HepG2 (cell line): ENCODE measurements around the gene SLC35B1. TPM values are rescaled to one million over a fixed set of nuclear protein-coding genes. Genes with fewer than 3 reads are reported as not detected.

Source experiments
- GATAD2A ChIP-seq: IDR thresholded peaks from 2 replicates; pipeline ENCODE4 v1.6.1; 2016
- HNF4A ChIP-seq: sonication (generic); formaldehyde crosslinking; IDR thresholded peaks from 2 replicates; pipeline ENCODE4 v1.4.0; 2020; ENCODE audit warnings: missing genetic modification reagents
- ISL2 ChIP-seq: sonication (generic); formaldehyde crosslinking; IDR thresholded peaks from 2 replicates; pipeline ENCODE4 v1.5.0; 2020; ENCODE audit warnings: missing genetic modification reagents
- KAT8 ChIP-seq: IDR thresholded peaks from 2 replicates; pipeline ENCODE4 v1.6.1; 2016; ENCODE audit warnings: missing genetic modification reagents, missing compliant biosample characterization
- MED13 ChIP-seq: sonication (generic); formaldehyde crosslinking; IDR thresholded peaks from 2 replicates; pipeline ENCODE4 v1.5.0; 2020; ENCODE audit warnings: missing genetic modification reagents
- RFXAP ChIP-seq: sonication (generic); formaldehyde crosslinking; IDR thresholded peaks from 2 replicates; pipeline ENCODE4 v1.4.0; 2020; ENCODE audit warnings: missing genetic modification reagents, borderline replicate concordance
- RNF2 ChIP-seq: fragments of 450-650 bp; conservative IDR thresholded peaks from 2 replicates; pipeline ENCODE4 v1.6.1; 2016; ENCODE audit warnings: low read depth
- SMAD9 ChIP-seq: sonication (generic); formaldehyde crosslinking; IDR thresholded peaks from 2 replicates; pipeline ENCODE4 v1.5.1; 2020; ENCODE audit warnings: mild to moderate bottlenecking, missing genetic modification reagents
- U2AF1 ChIP-seq: fragments of 200-400 bp; formaldehyde crosslinking; optimal IDR thresholded peaks from 2 replicates; pipeline ENCODE3; 2017; ENCODE audit warnings: mild to moderate bottlenecking, low read depth, low read length
- ZNF235 ChIP-seq: sonication (generic); formaldehyde crosslinking; IDR thresholded peaks from 2 replicates; pipeline ENCODE4 v1.8.1; 2023; ENCODE audit warnings: mild to moderate bottlenecking, missing genetic modification reagents, borderline replicate concordance
- ZNF768 ChIP-seq: sonication (generic); formaldehyde crosslinking; IDR thresholded peaks from 2 replicates; pipeline ENCODE4 v1.4.0; 2020; ENCODE audit warnings: missing genetic modification reagents
- ZNF792 ChIP-seq: IDR thresholded peaks from 2 replicates; pipeline ENCODE4 v1.6.1; 2016
- ZNF891 ChIP-seq: sonication (generic); formaldehyde crosslinking; IDR thresholded peaks from 2 replicates; pipeline ENCODE4 v1.5.0; 2020; ENCODE audit warnings: mild to moderate bottlenecking, missing genetic modification reagents
- polyA plus RNA-seq, 8 experiments: library from polyadenylated mRNA; depleted of rRNA in 3 of 8; stranded (reverse) in 7 of 8; unstranded in 1 of 8; fragments of >200 nt; fragmentation: Illumina TruSeq in 4 of 8; extraction: Trizol in 4 of 8; gene quantifications; 2 replicates each; pipeline versions ENCODE4 v1.2.1 to v1.2.3, GENCODE V29; 2011 to 2016; ENCODE audit warnings: low read depth in 4 of 8, missing spikeins in 1 of 8, mixed read lengths in 1 of 8; ENCODE audit not compliant: insufficient read depth in 1 of 8
- total RNA-seq, 5 experiments: library from RNA; depleted of rRNA; stranded (reverse); fragments of >200 nt; fragmentation: Illumina TruSeq; extraction: Trizol; gene quantifications; 2 replicates each; pipeline ENCODE4 v1.2.3, GENCODE V29; 2016; ENCODE audit warnings: low read depth in 1 of 5
- TF ChIP-seq, protein P1 (sequence below): sonication (generic); formaldehyde crosslinking; IDR thresholded peaks from 2 replicates; pipeline ENCODE4 v1.8.0; 2022; ENCODE audit warnings: low read depth, missing genetic modification reagents
- TF ChIP-seq, protein P2 (sequence below): sonication (generic); formaldehyde crosslinking; IDR thresholded peaks from 2 replicates; pipeline ENCODE4 v1.4.0; 2020; ENCODE audit warnings: mild to moderate bottlenecking, missing genetic modification reagents
- TF ChIP-seq, protein P3 (sequence below): sonication (generic); formaldehyde crosslinking; IDR thresholded peaks from 2 replicates; pipeline ENCODE4 v1.5.0; 2020; ENCODE audit warnings: mild to moderate bottlenecking, missing genetic modification reagents
- TF ChIP-seq, protein P4 (sequence below), 2 experiments: sonication (generic) in 1 of 2; formaldehyde crosslinking in 1 of 2; IDR thresholded peaks; 2 replicates each; pipeline versions ENCODE4 v1.5.1 to v1.6.1; 2011 to 2020; ENCODE audit warnings: borderline replicate concordance in 1 of 2, low read depth in 1 of 2, low read length in 1 of 2, mild to moderate bottlenecking in 1 of 2, missing genetic modification reagents in 1 of 2, moderate library complexity in 1 of 2
- TF ChIP-seq, protein P5 (sequence below): IDR thresholded peaks from 2 replicates; pipeline ENCODE4 v1.6.1; 2016
- TF ChIP-seq, protein P6 (sequence below): sonication (generic); formaldehyde crosslinking; IDR thresholded peaks from 2 replicates; pipeline ENCODE4 v1.5.0; 2020; ENCODE audit warnings: missing genetic modification reagents, mild to moderate bottlenecking, borderline replicate concordance

Gene SLC35B1
- total and polyA plus RNA-seq, 2 of the 13 experiments (the other 11 are each of a cell fraction or from before 2014, with no cell fraction given) = 99.6 to 113 TPM

DNA sequence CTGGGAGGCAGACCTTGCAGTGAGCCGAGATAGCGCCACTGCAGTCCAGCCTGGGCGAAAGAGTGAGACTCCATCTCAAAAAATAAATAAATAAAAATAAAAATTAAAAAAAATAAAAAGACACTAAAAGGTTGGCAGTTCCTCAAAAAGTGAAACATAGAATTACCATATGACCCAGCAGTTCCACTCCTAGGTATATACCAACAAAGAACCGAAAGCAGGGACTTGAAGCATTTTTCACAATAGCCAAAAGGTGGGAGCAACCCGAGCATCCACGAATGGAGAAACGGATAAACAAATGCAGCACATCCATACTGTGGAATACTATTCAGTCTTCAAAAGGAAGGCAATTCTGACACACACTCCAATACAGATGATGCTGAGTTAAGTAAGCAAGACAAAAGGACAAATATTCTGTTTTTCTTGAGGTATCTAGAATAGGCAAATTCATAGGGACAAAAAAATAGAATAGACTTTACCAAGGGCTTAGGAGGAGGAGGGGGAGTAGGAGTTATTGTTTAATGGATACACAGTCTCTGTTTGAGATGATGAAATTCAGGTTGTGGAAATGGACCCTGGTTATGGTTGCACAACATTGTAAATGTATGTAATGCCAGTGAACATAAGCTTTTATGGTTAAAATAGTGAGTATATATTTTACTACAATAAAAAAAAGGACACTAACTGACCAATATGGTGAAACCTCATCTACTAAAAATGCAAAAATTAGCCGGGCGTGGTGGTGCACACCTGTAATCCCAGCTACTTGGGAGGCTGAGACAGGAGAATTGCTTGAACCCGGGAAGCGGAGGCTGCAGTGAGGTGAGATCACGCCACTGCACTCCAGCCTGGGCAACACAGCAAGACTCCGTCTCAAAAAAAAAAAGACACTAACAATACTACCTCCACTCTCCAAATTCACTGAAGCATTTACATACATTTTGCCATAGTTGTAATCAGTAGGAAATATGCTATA lies 27.0 kb upstream of the SLC35B1 start (continued):
- 0 out of 2 replicates have a peak, but pooled peaks have one; percentile 16 for TF ChIP-seq KAT8
- TF ChIP-seq, protein P1, sequence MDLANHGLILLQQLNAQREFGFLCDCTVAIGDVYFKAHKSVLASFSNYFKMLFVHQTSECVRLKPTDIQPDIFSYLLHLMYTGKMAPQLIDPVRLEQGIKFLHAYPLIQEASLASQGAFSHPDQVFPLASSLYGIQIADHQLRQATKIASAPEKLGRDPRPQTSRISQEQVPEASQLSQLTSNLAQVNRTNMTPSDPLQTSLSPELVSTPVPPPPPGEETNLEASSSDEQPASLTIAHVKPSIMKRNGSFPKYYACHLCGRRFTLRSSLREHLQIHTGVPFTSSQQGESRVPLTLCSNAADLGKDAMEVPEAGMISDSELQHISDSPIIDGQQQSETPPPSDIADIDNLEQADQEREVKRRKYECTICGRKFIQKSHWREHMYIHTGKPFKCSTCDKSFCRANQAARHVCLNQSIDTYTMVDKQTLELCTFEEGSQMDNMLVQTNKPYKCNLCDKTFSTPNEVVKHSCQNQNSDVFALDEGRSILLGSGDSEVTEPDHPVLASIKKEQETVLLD = no peak
- TF ChIP-seq RFXAP = no peak
- no peak for TF ChIP-seq ZNF792 (CRISPR knock-in tag)
- TF ChIP-seq HNF4A (CRISPR knock-in tag) = peak; percentile 84
- TF ChIP-seq, protein P2, sequence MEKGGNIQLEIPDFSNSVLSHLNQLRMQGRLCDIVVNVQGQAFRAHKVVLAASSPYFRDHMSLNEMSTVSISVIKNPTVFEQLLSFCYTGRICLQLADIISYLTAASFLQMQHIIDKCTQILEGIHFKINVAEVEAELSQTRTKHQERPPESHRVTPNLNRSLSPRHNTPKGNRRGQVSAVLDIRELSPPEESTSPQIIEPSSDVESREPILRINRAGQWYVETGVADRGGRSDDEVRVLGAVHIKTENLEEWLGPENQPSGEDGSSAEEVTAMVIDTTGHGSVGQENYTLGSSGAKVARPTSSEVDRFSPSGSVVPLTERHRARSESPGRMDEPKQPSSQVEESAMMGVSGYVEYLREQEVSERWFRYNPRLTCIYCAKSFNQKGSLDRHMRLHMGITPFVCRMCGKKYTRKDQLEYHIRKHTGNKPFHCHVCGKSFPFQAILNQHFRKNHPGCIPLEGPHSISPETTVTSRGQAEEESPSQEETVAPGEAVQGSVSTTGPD = peak; percentile 20; the same call in 1 of the 2 replicates
- 0 out of 2 replicates have a peak, but pooled peaks have one; percentile 25 for TF ChIP-seq ISL2 (CRISPR knock-in tag)
- TF ChIP-seq, protein P3, sequence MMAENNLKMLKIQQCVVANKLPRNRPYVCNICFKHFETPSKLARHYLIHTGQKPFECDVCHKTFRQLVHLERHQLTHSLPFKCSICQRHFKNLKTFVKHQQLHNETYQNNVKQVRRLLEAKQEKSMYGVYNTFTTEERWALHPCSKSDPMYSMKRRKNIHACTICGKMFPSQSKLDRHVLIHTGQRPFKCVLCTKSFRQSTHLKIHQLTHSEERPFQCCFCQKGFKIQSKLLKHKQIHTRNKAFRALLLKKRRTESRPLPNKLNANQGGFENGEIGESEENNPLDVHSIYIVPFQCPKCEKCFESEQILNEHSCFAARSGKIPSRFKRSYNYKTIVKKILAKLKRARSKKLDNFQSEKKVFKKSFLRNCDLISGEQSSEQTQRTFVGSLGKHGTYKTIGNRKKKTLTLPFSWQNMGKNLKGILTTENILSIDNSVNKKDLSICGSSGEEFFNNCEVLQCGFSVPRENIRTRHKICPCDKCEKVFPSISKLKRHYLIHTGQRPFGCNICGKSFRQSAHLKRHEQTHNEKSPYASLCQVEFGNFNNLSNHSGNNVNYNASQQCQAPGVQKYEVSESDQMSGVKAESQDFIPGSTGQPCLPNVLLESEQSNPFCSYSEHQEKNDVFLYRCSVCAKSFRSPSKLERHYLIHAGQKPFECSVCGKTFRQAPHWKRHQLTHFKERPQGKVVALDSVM = peak; percentile 87; the same call in 1 of the 2 replicates
- TF ChIP-seq ZNF891 (CRISPR knock-in tag) = no peak
- TF ChIP-seq, protein P4, sequence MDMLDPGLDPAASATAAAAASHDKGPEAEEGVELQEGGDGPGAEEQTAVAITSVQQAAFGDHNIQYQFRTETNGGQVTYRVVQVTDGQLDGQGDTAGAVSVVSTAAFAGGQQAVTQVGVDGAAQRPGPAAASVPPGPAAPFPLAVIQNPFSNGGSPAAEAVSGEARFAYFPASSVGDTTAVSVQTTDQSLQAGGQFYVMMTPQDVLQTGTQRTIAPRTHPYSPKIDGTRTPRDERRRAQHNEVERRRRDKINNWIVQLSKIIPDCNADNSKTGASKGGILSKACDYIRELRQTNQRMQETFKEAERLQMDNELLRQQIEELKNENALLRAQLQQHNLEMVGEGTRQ (IDR thresholded peaks at IDR 0.05; ENCODE audit: low read depth, low read length) = no peak
- TF ChIP-seq, protein P4 (CRISPR knock-in tag; IDR thresholded peaks at IDR 0.05; ENCODE audit: borderline replicate concordance) = no peak
- no peak for TF ChIP-seq SMAD9 (CRISPR knock-in tag)
- TF ChIP-seq ZNF235 (CRISPR knock-in tag) = no peak
- TF ChIP-seq, protein P5, sequence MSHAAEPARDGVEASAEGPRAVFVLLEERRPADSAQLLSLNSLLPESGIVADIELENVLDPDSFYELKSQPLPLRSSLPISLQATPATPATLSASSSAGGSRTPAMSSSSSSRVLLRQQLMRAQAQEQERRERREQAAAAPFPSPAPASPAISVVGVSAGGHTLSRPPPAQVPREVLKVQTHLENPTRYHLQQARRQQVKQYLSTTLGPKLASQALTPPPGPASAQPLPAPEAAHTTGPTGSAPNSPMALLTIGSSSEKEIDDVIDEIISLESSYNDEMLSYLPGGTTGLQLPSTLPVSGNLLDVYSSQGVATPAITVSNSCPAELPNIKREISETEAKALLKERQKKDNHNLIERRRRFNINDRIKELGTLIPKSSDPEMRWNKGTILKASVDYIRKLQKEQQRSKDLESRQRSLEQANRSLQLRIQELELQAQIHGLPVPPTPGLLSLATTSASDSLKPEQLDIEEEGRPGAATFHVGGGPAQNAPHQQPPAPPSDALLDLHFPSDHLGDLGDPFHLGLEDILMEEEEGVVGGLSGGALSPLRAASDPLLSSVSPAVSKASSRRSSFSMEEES (CRISPR knock-in tag) = 0 out of 2 replicates have a peak, but pooled peaks have one; percentile 25
- TF ChIP-seq, protein P6, sequence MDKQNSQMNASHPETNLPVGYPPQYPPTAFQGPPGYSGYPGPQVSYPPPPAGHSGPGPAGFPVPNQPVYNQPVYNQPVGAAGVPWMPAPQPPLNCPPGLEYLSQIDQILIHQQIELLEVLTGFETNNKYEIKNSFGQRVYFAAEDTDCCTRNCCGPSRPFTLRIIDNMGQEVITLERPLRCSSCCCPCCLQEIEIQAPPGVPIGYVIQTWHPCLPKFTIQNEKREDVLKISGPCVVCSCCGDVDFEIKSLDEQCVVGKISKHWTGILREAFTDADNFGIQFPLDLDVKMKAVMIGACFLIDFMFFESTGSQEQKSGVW (CRISPR knock-in tag) = no peak
- TF ChIP-seq MED13 (CRISPR knock-in tag) = no peak
- peak; percentile 83 for TF ChIP-seq GATAD2A
- TF ChIP-seq U2AF1 = no peak
- no peak for TF ChIP-seq RNF2
- no peak for TF ChIP-seq ZNF768 (CRISPR knock-in tag)
